ENCODE data around the gene PTPRD. TPM values are rescaled to one million over a fixed set of nuclear protein-coding genes. Genes with fewer than 3 reads are reported as not detected.

The PTPRD gene
- total and polyA plus RNA-seq, 9 donors: 16.2 to 231 (median 85.8) TPM

GRCh38 chr9:8268216-8268878, 2344.5 kb downstream of the PTPRD start:
- no peak overlapping the region for H3K27ac ChIP-seq
- intact Hi-C loops (cut with DNase I): no loop called here
- TF ChIP-seq EP300 (IDR thresholded peaks at IDR 0.05) (no peak), POLR2A (IDR thresholded peaks at IDR 0.05) (no peak), CTCF (IDR thresholded peaks at IDR 0.05) (no peak)
- H3K4me3 ChIP-seq: no peak overlapping the region
- no peaks in the 10 kb centered on the region for H3K36me3 ChIP-seq
- no peak for DNase-seq
- no peaks in the 10 kb centered on the region for H3K27me3 ChIP-seq
- WGBS, 3 donors: 66 to 75% (median 70%) methylated on average over 2 of the region's 2 CpGs
- peaks cover 6% of the 10 kb centered on the region for H3K4me1 ChIP-seq (ENCODE audit: insufficient read depth)
- no peaks in the 10 kb centered on the region for H3K9me3 ChIP-seq

GRCh38 chr9:8267636-8268035, 2345.2 kb downstream of the PTPRD start:
- intact Hi-C loops (cut with DNase I): no loop called here
- TF ChIP-seq POLR2A (IDR thresholded peaks at IDR 0.05) (no peak), CTCF (IDR thresholded peaks at IDR 0.05) (no peak), EP300 (IDR thresholded peaks at IDR 0.05) (no peak)

GRCh38 chr9:8266861-8267260, 2345.9 kb downstream of the PTPRD start:
- 0 to 93% (median 85%) methylated on average over 1 of the region's 1 CpG for WGBS, 3 donors
- H3K4me3 ChIP-seq: no peak overlapping the region
- intact Hi-C loops (cut with DNase I): no loop called here

More at GRCh38 chr9:8267636-8268035, 2345.2 kb downstream of the PTPRD start:
- Histone ChIP-seq H3K4me3 (no peak overlapping the region), H3K4me1 (ENCODE audit: insufficient read depth) (peaks cover 10% of the 10 kb centered on the region), H3K36me3 (no peaks in the 10 kb centered on the region), H3K27me3 (no peaks in the 10 kb centered on the region), H3K27ac (no peak overlapping the region), H3K9me3 (no peaks in the 10 kb centered on the region)
- DNase-seq: no peak
- 60 to 82% (median 70%) methylated on average over 2 of the region's 2 CpGs for WGBS, 3 donors

GRCh38 chr9:8265281-8265680, 2347.5 kb downstream of the PTPRD start:
- no peak for TF ChIP-seq CTCF (IDR thresholded peaks at IDR 0.05)
- WGBS, 3 donors: 63 to 72% (median 71%) methylated on average over 2 of the region's 2 CpGs
- H3K4me1 ChIP-seq (ENCODE audit: insufficient read depth): peaks cover 15% of the 10 kb centered on the region
- no peaks in the 10 kb centered on the region for H3K27me3 ChIP-seq
- intact Hi-C loops (cut with DNase I): no loop called here
- no peaks in the 10 kb centered on the region for H3K36me3 ChIP-seq
- no peak for DNase-seq
- H3K9me3 ChIP-seq: no peaks in the 10 kb centered on the region
- no peak overlapping the region for H3K4me3 ChIP-seq
- H3K27ac ChIP-seq: no peak overlapping the region

More at GRCh38 chr9:8266861-8267260, 2345.9 kb downstream of the PTPRD start:
- no peaks in the 10 kb centered on the region for H3K27me3 ChIP-seq
- DNase-seq: no peak
- no peak overlapping the region for H3K27ac ChIP-seq
- H3K9me3 ChIP-seq: no peaks in the 10 kb centered on the region
- peaks cover 15% of the 10 kb centered on the region for H3K4me1 ChIP-seq (ENCODE audit: insufficient read depth)
- no peak for TF ChIP-seq EP300 (IDR thresholded peaks at IDR 0.05)
- TF ChIP-seq POLR2A (IDR thresholded peaks at IDR 0.05): no peak
- no peaks in the 10 kb centered on the region for H3K36me3 ChIP-seq

Small RNAs within 50 kb of the gene (small RNA-seq; reads per million reads assigned to genes)
- gene AL135790.2 (not detected), gene RNU7-185P (not detected)

Data from ovary (tissue), 9 donors.